MM.1S (cell line): ENCODE measurements around the gene KRT9.

Experiments
- EZH2phosphoT487 ChIP-seq: fragments of 300-600 bp; sonication (generic); IDR thresholded peaks from 2 replicates; pipeline ENCODE4 v1.6.1; 2018; ENCODE audit warnings: antibody characterized with exemption, low read length
- TF ChIP-seq, protein P1 (sequence below): fragments of 300-600 bp; sonication (generic); IDR thresholded peaks from 2 replicates; pipeline ENCODE4 v1.5.1; 2016; ENCODE audit warnings: antibody characterized with exemption, low read length, mixed read lengths

GRCh38 chr17:41588126-41588810 lies 16.4 kb upstream of the KRT9 start:
- TF ChIP-seq, protein P1, sequence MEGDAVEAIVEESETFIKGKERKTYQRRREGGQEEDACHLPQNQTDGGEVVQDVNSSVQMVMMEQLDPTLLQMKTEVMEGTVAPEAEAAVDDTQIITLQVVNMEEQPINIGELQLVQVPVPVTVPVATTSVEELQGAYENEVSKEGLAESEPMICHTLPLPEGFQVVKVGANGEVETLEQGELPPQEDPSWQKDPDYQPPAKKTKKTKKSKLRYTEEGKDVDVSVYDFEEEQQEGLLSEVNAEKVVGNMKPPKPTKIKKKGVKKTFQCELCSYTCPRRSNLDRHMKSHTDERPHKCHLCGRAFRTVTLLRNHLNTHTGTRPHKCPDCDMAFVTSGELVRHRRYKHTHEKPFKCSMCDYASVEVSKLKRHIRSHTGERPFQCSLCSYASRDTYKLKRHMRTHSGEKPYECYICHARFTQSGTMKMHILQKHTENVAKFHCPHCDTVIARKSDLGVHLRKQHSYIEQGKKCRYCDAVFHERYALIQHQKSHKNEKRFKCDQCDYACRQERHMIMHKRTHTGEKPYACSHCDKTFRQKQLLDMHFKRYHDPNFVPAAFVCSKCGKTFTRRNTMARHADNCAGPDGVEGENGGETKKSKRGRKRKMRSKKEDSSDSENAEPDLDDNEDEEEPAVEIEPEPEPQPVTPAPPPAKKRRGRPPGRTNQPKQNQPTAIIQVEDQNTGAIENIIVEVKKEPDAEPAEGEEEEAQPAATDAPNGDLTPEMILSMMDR, result no peak
- TF ChIP-seq EZH2phosphoT487, result no peak
